DND-41 (cell line): ENCODE data around the gene CEP104.
"Not testable (repeated sequence)": the region's sequence is repeated elsewhere in the genome, so short reads cannot be mapped to it uniquely, and the experiment has no call there.

ENCODE experiments used
- ATAC-seq: fragments of 200-7000 bp; cut with Tn5 transposase; 3 replicates; pipeline ENCODE4 v1.9.1; 2021; ENCODE audit warnings: low read depth; ENCODE audit not compliant: insufficient read depth
- DNase-seq: peaks from one replicate; pipeline ENCODE4 v3.0.0-alpha.2; 2020
- H2AFZ ChIP-seq: 2 replicates; pipeline ENCODE4 v1.6.0; 2012; ENCODE audit warnings: low read depth, low read length
- H3K27ac ChIP-seq: 2 replicates; pipeline ENCODE4 v1.5.1; 2012; ENCODE audit warnings: low read length, inconsistent platforms
- H3K27me3 ChIP-seq: fragments of 200-600 bp; sonication (generic); 2 replicates; pipeline ENCODE4 v1.6.0; 2012; ENCODE audit warnings: low read length, mild to moderate bottlenecking, inconsistent platforms; ENCODE audit not compliant: insufficient read depth, poor library complexity
- H3K36me3 ChIP-seq: 2 replicates; pipeline ENCODE4 v1.5.1; 2012; ENCODE audit warnings: low read length, inconsistent platforms; ENCODE audit not compliant: insufficient read depth
- H3K4me1 ChIP-seq: 2 replicates; pipeline ENCODE4 v1.5.1; 2012; ENCODE audit warnings: mild to moderate bottlenecking, low read length; ENCODE audit not compliant: insufficient read depth
- H3K4me2 ChIP-seq: 2 replicates; pipeline ENCODE4 v1.6.0; 2012; ENCODE audit warnings: mild to moderate bottlenecking, moderate library complexity, low read length, inconsistent platforms; ENCODE audit not compliant: insufficient read depth
- H3K4me3 ChIP-seq, 2 experiments: fragments of 200-600 bp in 1 of 2; shearing (Covaris generic) in 1 of 2; 2 replicates each; pipeline ENCODE4 v1.5.1; 2012 to 2016; ENCODE audit warnings: inconsistent platforms in 2 of 2, low read length in 2 of 2, mild to moderate bottlenecking in 2 of 2, low read depth in 1 of 2, moderate library complexity in 1 of 2
- H3K79me2 ChIP-seq: 2 replicates; pipeline ENCODE4 v1.6.0; 2012; ENCODE audit warnings: low read length, inconsistent platforms; ENCODE audit not compliant: insufficient read depth
- H3K9ac ChIP-seq: 2 replicates; pipeline ENCODE4 v1.6.0; 2012; ENCODE audit warnings: low read depth, mild to moderate bottlenecking, inconsistent platforms, low read length, moderate library complexity
- H3K9me3 ChIP-seq: 2 replicates; pipeline ENCODE4 v1.5.1; 2012; ENCODE audit warnings: low read length, moderate library complexity, mild to moderate bottlenecking, inconsistent platforms; ENCODE audit not compliant: insufficient read depth, severe bottlenecking
- H4K20me1 ChIP-seq: 2 replicates; pipeline ENCODE4 v1.6.0; 2012; ENCODE audit warnings: low read length; ENCODE audit not compliant: insufficient read depth
- CTCF ChIP-seq: IDR thresholded peaks from 2 replicates; pipeline ENCODE4 v1.5.1; 2012; ENCODE audit warnings: borderline replicate concordance, low read length, moderate library complexity, mild to moderate bottlenecking; ENCODE audit not compliant: poor library complexity, severe bottlenecking; ENCODE audit errors: extremely low read depth
- EZH2 ChIP-seq: IDR thresholded peaks from 3 replicates; pipeline ENCODE4 v1.6.1; 2012; ENCODE audit warnings: borderline replicate concordance, low read depth, mild to moderate bottlenecking, moderate library complexity, low read length, inconsistent platforms; ENCODE audit not compliant: severe bottlenecking

Gene CEP104

DNA sequence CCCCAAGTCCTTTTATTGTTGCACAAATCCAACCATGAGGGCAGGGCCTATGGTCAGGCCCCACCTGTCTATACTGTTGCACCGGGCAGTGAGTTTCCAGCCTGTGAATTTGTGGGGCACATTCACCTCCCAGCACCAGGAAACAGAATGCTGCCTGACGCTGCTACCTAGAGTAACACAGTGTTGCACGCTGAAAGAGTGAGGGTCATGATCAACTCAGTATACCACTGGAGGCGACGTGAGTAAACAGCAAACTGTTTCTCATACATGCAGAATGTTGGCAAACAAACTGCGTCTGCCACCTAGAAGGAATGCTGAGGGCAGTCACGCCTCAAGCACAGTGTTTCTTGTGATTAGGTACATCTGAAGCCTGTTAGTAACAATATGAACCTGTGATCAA is 47.3 kb downstream of the CEP104 start:
- no peak overlapping the region for H2AFZ ChIP-seq
- TF ChIP-seq CTCF: no peak
- TF ChIP-seq EZH2: no peak
- H3K4me2 ChIP-seq: no peak overlapping the region
- no peaks in the 10 kb centered on the region for H3K27me3 ChIP-seq
- peaks cover 7% of the 10 kb centered on the region for H3K9me3 ChIP-seq
- H3K79me2 ChIP-seq: no peaks in the 10 kb centered on the region
- no peak overlapping the region for H3K4me3 ChIP-seq
- H3K27ac ChIP-seq: no peak overlapping the region
- H4K20me1 ChIP-seq: no peaks in the 10 kb centered on the region
- H3K9ac ChIP-seq: no peak overlapping the region
- 0 out of 2 replicates have a peak, but pooled peaks cover 7% of the 10 kb centered on the region for H3K36me3 ChIP-seq
- H3K4me1 ChIP-seq: no peaks in the 10 kb centered on the region
- ATAC-seq (no peak), DNase-seq (no peak)

- ATAC-seq: no peak
- no peaks in the 10 kb centered on the region for H3K36me3 ChIP-seq
- no peak overlapping the region for H3K4me3 ChIP-seq
- DNase-seq: no peak
- no peaks in the 10 kb centered on the region for H3K27me3 ChIP-seq
- H3K4me2 ChIP-seq: no peak overlapping the region
- no peaks in the 10 kb centered on the region for H3K79me2 ChIP-seq
- no peaks in the 10 kb centered on the region for H3K4me1 ChIP-seq
- TF ChIP-seq EZH2: no peak
- no peak for TF ChIP-seq CTCF
- H3K9ac ChIP-seq: no peak overlapping the region
- peaks cover 7% of the 10 kb centered on the region for H3K9me3 ChIP-seq
- no peaks in the 10 kb centered on the region for H4K20me1 ChIP-seq
- no peak overlapping the region for H3K27ac ChIP-seq
- H2AFZ ChIP-seq: no peak overlapping the region
Measured at GRCh38 chr1:3807769-3808168, 49.2 kb downstream of the CEP104 start.

DNA sequence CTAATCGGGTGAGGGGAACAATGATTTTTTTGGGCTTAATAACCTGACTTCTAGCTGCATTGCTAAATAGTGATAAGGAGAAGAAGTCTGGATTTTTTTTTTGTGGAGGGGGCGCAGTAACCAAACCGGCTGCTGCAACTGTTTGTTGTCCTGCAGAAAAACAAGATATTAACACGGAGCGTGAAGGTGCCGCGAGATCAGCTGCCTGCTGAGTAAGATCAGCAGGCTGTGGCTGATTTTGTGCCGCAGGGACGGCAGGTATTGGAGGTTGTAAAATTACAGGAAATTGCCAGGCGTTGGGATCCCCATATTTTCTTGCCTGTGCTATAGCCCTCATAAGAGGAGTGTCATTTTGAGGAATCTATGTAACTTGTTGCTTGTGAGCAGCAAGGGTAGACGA is 52.0 kb downstream of the CEP104 start:
- Histone ChIP-seq H3K4me1 (no peaks in the 10 kb centered on the region), H3K9me3 (peaks cover 7% of the 10 kb centered on the region), H3K79me2 (no peaks in the 10 kb centered on the region), H3K27me3 (no peaks in the 10 kb centered on the region), H4K20me1 (no peaks in the 10 kb centered on the region), H3K27ac (no peak overlapping the region), H2AFZ (no peak overlapping the region), H3K4me2 (no peak overlapping the region), H3K4me3 (no peak overlapping the region), H3K9ac (no peak overlapping the region), H3K36me3 (no peaks in the 10 kb centered on the region)
- no peak for ATAC-seq
- no peak for TF ChIP-seq EZH2
- no peak for TF ChIP-seq CTCF
- DNase-seq: no peak

GRCh38 chr1:3804627-3804944 is 52.4 kb downstream of the CEP104 start:
- H3K79me2 ChIP-seq, H2AFZ ChIP-seq, H3K9me3 ChIP-seq, H3K9ac ChIP-seq, H3K27ac ChIP-seq, ATAC-seq, H3K4me1 ChIP-seq, H3K36me3 ChIP-seq, H3K4me3 ChIP-seq, DNase-seq, H4K20me1 ChIP-seq, H3K27me3 ChIP-seq, H3K4me2 ChIP-seq: not testable (repeated sequence)
